ENCODE results near the gene DNAAF5.
"Not testable (repeated sequence)": the region's sequence is repeated elsewhere in the genome, so short reads cannot be mapped to it uniquely, and the experiment has no call there.

The DNAAF5 gene

GRCh38 chr7:782718-783449 lies 56.4 kb downstream of the DNAAF5 start:
- no peak for DNase-seq (ENCODE audit: low read depth)

GRCh38 chr7:783556-784490 lies 57.3 kb downstream of the DNAAF5 start:
- DNase-seq (ENCODE audit: low read depth) = no peak

- no peak for DNase-seq (ENCODE audit: low read depth)
These were observed 58.5 kb downstream of the DNAAF5 start for GRCh38 chr7:784971-785370.

- no peak for DNase-seq (ENCODE audit: low read depth)
These were observed 58.9 kb downstream of the DNAAF5 start for GRCh38 chr7:785416-785815.

- DNase-seq (ENCODE audit: low read depth) = peak; percentile 52
These were observed 60.2 kb downstream of the DNAAF5 start for GRCh38 chr7:786472-787255.

- DNase-seq (ENCODE audit: low read depth) = no peak
These were observed 61.1 kb downstream of the DNAAF5 start for GRCh38 chr7:787332-788240.

GRCh38 chr7:791519-791918 lies 65.0 kb downstream of the DNAAF5 start:
- no peak for DNase-seq (ENCODE audit: low read depth)

- DNase-seq (ENCODE audit: low read depth) = no peak
These were observed 67.7 kb downstream of the DNAAF5 start for GRCh38 chr7:794207-794606.

GRCh38 chr7:794671-795329 lies 68.3 kb downstream of the DNAAF5 start:
- no peak for DNase-seq (ENCODE audit: low read depth)

- not testable (repeated sequence) for DNase-seq (ENCODE audit: low read depth)
These were observed 70.1 kb downstream of the DNAAF5 start for GRCh38 chr7:796434-797169.

- DNase-seq (ENCODE audit: low read depth) = no peak
These were observed 72.5 kb downstream of the DNAAF5 start for GRCh38 chr7:798921-799470.

- no peak for DNase-seq (ENCODE audit: low read depth)
These were observed 74.2 kb downstream of the DNAAF5 start for GRCh38 chr7:800692-801091.

GRCh38 chr7:801351-801750 lies 74.9 kb downstream of the DNAAF5 start:
- not testable (repeated sequence) for DNase-seq (ENCODE audit: low read depth)

GRCh38 chr7:801940-802381 lies 75.5 kb downstream of the DNAAF5 start:
- no peak for DNase-seq (ENCODE audit: low read depth)

GRCh38 chr7:802500-803242 lies 76.2 kb downstream of the DNAAF5 start:
- no peak for DNase-seq (ENCODE audit: low read depth)

- no peak for DNase-seq (ENCODE audit: low read depth)
These were observed 76.7 kb downstream of the DNAAF5 start for GRCh38 chr7:803243-803635.

GRCh38 chr7:803796-804195 lies 77.3 kb downstream of the DNAAF5 start:
- DNase-seq (ENCODE audit: low read depth) = not testable (repeated sequence)

- DNase-seq (ENCODE audit: low read depth) = no peak
These were observed 78.8 kb downstream of the DNAAF5 start for GRCh38 chr7:805261-805660.
